ENCODE measurements around the gene GPSM1.

DNA sequence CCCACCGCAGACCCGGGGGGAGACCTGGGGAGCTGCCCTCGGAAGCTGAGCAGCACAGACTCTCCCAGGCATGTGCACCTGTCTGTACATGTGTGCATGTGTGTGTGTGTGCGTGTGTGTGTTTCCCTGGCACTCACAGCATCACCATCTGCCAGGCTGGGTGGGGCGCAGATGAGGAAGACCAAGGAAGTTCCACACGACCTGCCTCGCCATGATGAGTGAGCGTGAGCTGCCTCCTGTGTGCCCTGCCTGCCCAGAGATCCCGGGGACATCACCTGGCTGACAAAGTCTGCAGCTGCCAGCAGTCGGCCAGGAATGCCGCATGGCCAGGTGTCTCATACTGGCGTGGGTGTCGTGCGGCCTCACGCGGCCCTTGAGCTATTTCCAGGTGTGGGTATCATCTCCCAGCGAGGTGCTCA, 4.0 kb upstream of the GPSM1 start:
- TF ChIP-seq, protein P1, sequence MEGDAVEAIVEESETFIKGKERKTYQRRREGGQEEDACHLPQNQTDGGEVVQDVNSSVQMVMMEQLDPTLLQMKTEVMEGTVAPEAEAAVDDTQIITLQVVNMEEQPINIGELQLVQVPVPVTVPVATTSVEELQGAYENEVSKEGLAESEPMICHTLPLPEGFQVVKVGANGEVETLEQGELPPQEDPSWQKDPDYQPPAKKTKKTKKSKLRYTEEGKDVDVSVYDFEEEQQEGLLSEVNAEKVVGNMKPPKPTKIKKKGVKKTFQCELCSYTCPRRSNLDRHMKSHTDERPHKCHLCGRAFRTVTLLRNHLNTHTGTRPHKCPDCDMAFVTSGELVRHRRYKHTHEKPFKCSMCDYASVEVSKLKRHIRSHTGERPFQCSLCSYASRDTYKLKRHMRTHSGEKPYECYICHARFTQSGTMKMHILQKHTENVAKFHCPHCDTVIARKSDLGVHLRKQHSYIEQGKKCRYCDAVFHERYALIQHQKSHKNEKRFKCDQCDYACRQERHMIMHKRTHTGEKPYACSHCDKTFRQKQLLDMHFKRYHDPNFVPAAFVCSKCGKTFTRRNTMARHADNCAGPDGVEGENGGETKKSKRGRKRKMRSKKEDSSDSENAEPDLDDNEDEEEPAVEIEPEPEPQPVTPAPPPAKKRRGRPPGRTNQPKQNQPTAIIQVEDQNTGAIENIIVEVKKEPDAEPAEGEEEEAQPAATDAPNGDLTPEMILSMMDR (conservative IDR thresholded peaks at IDR 0.05; ENCODE audit: low read length) = no peak
- TF ChIP-seq EZH2phosphoT487 (IDR thresholded peaks at IDR 0.05; ENCODE audit: borderline replicate concordance) = no peak
